ENCODE measurements around the gene RPL15.
A peak's percentile ranks its signal among the peaks of the same experiment; 100 is the strongest.

RPL15 gene

DNA sequence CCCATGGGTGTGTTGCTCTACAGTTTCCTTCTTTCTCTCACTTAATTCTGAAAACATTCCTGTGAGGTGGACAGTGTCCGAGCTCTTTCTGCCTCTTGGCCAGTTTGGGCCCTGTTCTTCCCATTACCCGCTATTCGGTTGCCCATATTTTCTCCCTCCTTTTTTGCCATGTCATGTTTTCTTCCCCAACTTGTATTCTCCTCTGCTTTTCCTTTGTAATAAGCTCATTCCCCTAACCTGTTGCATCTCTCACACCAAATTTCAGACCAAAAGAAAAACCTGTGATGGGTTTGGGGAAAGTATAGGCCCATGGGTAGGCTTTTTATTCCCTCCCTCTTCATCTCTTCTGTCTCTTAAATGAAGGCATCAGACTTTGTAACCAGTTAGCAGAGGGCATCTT, 30.6 kb upstream of the RPL15 start:
- TF ChIP-seq, protein P1, sequence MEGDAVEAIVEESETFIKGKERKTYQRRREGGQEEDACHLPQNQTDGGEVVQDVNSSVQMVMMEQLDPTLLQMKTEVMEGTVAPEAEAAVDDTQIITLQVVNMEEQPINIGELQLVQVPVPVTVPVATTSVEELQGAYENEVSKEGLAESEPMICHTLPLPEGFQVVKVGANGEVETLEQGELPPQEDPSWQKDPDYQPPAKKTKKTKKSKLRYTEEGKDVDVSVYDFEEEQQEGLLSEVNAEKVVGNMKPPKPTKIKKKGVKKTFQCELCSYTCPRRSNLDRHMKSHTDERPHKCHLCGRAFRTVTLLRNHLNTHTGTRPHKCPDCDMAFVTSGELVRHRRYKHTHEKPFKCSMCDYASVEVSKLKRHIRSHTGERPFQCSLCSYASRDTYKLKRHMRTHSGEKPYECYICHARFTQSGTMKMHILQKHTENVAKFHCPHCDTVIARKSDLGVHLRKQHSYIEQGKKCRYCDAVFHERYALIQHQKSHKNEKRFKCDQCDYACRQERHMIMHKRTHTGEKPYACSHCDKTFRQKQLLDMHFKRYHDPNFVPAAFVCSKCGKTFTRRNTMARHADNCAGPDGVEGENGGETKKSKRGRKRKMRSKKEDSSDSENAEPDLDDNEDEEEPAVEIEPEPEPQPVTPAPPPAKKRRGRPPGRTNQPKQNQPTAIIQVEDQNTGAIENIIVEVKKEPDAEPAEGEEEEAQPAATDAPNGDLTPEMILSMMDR (IDR thresholded peaks at IDR 0.05; ENCODE audit: low read depth, low read length) = no peak
- TF ChIP-seq, protein P2, sequence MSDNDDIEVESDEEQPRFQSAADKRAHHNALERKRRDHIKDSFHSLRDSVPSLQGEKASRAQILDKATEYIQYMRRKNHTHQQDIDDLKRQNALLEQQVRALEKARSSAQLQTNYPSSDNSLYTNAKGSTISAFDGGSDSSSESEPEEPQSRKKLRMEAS (IDR thresholded peaks at IDR 0.05; ENCODE audit: low read depth, low read length) = no peak
- no peak for TF ChIP-seq MYC (IDR thresholded peaks at IDR 0.05; ENCODE audit: low read depth, low read length)
- no peak for TF ChIP-seq POLR2A (IDR thresholded peaks at IDR 0.05; ENCODE audit: extremely low read depth, insufficient read length)
- H3K4me3 ChIP-seq (ENCODE audit: low read depth, low read length) = no peak overlapping the region
- no peak for DNase-seq (ENCODE audit: low read depth)

DNA sequence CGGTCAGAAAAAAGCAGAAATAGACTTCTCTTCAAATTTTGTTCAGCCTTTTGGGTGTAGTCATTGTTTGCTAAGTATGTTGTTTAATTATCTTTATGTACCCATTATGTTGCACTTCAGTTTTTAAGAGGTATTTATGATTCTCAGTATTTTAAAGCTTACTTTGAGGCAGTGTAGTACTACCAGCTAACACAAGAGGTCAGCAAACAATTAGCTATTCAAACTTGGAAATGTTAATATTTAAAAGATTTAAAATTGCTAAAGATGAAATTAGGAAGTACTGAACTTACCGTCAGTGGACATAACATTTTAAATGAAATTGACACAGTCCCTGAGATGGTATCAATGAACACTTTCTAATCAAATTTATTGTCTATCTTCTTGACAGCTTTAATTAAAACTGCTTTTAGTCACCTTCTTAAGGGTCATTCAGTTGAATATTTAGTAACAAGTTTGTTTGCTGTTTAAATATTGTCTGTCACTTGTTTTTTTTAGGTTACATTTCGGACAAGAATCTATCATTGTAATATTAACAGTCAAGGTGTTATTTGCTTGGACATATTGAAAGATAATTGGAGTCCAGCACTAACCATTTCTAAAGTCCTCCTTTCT, 28.2 kb upstream of the RPL15 start:
- no peak overlapping the region for H3K4me3 ChIP-seq (ENCODE audit: low read depth, low read length)
- TF ChIP-seq, protein P1 (IDR thresholded peaks at IDR 0.05; ENCODE audit: low read depth, low read length) = peak; percentile 51
- TF ChIP-seq MYC (IDR thresholded peaks at IDR 0.05; ENCODE audit: low read depth, low read length) = no peak
- peak; percentile 49 for DNase-seq (ENCODE audit: low read depth)

DNA sequence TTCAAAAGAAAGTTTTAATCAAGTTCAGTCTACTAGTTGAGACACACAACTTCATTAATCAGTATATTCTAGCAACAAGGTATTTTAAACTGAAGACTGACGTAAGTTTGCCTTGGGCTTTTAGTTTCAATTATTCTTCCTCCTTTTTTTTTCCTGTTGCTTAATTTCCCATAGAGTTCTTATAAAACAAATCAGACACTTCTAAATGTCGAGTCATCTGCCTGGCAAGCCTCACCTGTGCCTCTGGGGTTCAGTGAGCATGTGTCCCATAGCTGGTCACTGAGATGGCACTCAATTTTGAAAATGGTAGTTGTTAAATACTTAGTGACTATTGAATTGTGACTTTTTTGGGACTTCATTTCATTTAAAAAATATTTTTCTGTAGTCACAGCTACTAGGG, 27.5 kb upstream of the RPL15 start:
- TF ChIP-seq, protein P1 (IDR thresholded peaks at IDR 0.05; ENCODE audit: low read depth, low read length) = no peak
- TF ChIP-seq MYC (IDR thresholded peaks at IDR 0.05; ENCODE audit: low read depth, low read length) (no peak), POLR2A (IDR thresholded peaks at IDR 0.05; ENCODE audit: extremely low read depth, insufficient read length) (no peak)
- TF ChIP-seq, protein P2 (IDR thresholded peaks at IDR 0.05; ENCODE audit: low read depth, low read length) = no peak
- H3K4me3 ChIP-seq (ENCODE audit: low read depth, low read length) = no peak overlapping the region
- DNase-seq (ENCODE audit: low read depth) = no peak

DNA sequence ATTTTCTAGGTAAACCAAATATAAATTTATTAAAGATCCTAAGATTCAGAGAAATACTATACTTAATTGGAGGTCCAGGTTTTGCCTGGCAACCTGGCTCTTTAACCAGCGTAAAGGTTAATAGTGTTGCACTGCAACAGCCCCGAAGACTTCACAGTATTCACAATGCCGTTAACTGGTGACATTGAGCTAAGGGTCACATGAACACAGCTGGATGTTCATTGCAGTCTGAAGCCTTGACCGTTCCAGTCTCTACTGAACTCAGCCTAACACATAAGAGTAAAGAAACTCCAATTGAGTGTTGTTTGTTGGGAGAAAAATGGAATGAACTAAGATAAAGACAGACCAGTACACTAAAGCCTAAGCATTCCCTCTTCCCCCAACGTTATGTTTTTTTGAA, 27.0 kb upstream of the RPL15 start:
- TF ChIP-seq MYC (IDR thresholded peaks at IDR 0.05; ENCODE audit: low read depth, low read length) = no peak
- TF ChIP-seq, protein P2 (IDR thresholded peaks at IDR 0.05; ENCODE audit: low read depth, low read length) = no peak
- no peak for TF ChIP-seq POLR2A (IDR thresholded peaks at IDR 0.05; ENCODE audit: extremely low read depth, insufficient read length)
- TF ChIP-seq, protein P1 (IDR thresholded peaks at IDR 0.05; ENCODE audit: low read depth, low read length) = no peak
- DNase-seq (ENCODE audit: low read depth) = no peak
- no peak overlapping the region for H3K4me3 ChIP-seq (ENCODE audit: low read depth, low read length)

DNA sequence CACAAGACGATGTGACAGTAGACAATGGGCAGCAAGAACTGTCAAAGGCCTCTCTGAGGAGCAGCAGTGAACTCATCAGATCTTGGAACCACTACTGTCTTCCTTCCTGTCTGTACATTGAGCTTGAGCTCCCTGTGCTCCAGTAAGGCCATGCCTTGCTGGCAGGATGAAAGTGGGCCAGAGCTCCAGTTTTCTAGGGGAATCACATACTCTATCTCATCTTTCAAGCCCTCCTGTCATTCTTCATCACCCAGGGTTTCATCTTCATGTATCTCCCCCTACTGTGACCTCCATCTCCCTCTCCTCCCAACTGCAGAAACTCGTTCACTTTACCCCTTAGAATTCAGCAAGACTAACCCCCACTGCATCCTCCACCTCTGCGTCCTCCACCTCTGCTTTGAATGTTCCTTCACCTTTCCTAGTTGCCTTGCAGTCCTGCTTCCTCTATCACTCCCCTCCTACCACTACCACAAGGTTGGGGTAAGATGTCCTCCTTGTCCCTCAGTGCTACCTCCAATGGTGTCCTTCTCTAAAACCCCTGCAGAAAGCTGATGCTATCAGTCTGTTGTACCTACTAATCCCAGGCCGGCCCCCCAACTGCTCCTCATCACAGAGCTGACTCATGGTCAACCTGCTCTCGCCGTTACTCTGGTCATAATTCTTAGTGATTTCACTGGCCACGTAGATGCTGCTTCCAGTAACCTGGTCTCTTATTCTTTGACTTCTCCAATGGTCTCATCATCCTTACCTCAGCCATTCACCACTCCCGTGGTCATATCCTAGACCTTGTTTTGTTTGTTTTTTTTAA, 22.5 kb upstream of the RPL15 start:
- no peak overlapping the region for H3K4me3 ChIP-seq (ENCODE audit: low read depth, low read length)
- TF ChIP-seq MYC (IDR thresholded peaks at IDR 0.05; ENCODE audit: low read depth, low read length) (no peak), POLR2A (IDR thresholded peaks at IDR 0.05; ENCODE audit: extremely low read depth, insufficient read length) (no peak)
- TF ChIP-seq, protein P1 (IDR thresholded peaks at IDR 0.05; ENCODE audit: low read depth, low read length) = no peak
- TF ChIP-seq, protein P2 (IDR thresholded peaks at IDR 0.05; ENCODE audit: low read depth, low read length) = no peak
- peak; percentile 32 for DNase-seq (ENCODE audit: low read depth)
